ENCODE results near the gene SENP6.
"Not testable (repeated sequence)": the region's sequence is repeated elsewhere in the genome, so short reads cannot be mapped to it uniquely, and the experiment has no call there.

SENP6 gene

DNA sequence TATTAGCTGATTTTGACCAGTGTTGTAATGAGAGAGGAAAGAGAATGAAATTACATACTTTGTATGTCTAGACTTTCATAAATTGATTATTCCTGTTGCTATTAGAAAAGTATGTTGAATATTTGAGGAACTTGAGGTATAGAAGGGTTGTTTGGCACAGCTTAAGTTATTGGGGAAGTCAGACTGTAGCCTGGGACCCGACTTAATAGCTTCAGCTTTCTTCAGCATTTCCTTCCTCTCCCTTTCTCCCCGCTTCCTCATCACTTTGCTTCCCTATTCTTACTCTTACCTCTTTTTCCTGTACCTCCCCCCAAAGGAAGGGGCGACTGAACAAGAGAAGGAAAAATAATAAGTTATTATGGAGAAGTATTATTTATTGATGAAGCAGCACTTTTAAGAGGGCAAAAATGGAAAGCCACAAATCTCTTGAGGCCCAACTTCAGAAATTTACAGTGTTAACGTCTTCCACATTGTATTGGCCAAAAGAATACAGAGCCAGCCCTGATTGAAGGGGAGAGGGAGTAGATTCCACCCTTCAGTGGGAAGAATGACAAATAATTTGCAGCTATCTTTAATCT is 7.4 kb downstream of the SENP6 start:
- no peak for DNase-seq

DNA sequence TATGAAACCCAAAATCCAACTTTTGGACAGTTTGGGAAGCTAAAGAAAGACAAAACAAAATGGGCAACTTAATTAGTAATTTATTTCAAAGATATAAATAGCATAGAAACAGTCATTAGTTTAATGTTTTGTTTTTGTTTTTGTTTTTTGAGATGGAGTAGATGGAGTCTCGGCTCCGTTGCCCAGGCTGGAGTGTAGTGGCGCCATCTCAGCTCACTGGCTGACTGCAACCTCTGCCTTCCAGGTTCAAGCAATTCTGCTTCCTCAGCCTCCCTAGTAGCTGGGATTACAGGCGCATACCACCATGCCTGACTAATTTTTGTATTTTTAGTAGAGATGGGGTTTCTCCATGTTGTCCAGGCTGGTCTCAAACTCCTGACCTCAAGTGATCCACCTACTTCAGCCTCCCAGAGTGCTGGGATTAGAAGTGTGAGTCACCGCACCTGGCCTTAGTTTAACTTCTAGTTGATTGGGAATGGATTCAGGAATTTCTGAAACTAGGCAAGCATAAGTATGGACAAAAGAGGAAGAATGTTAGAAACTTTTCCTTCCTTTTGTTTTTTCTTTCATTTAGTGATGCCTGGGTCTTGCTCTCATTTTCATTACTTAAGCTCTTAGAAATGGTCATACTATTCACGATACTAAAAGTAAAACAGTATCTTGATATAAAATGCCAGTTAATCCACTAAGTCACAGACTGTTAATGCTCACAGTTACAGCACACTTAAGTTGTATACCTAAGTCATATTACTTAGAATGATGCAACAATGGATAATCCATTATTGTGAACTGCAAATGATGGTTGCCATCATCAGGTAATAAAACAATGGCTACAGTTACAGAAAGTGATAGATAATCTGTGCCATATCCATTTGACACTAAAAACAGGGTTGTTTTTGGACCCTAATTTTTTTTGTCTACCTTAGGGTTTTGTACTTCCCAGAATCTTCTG is 8.2 kb downstream of the SENP6 start:
- DNase-seq, result no peak

GRCh38 chr6:75611011-75611701 is 9.5 kb downstream of the SENP6 start:
- DNase-seq, result no peak

- no peak for DNase-seq
Observed at GRCh38 chr6:75611702-75612375, 10.2 kb downstream of the SENP6 start.

GRCh38 chr6:75612434-75612833 is 10.8 kb downstream of the SENP6 start:
- no peak for DNase-seq

GRCh38 chr6:75613056-75613501 is 11.4 kb downstream of the SENP6 start:
- no peak for DNase-seq

DNA sequence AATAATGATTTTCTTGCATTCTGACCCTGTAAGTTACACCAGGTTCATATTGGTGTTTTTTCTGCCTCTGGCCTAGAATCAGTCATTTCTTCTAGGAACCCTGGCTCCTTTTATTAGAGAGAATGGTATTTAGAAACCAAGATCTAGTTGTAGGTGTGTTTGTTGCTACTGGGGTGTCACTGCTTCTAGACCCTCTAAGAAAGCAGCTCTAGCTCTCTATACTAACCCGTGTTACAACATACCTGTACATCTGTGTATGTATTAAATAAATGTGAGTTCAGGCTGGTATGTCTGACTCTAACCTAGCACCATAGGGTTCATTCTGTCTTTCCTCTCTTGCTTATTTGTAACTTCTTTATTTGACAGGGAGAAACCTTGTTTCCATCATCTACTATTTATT is 16.8 kb downstream of the SENP6 start:
- DNase-seq, result no peak

DNA sequence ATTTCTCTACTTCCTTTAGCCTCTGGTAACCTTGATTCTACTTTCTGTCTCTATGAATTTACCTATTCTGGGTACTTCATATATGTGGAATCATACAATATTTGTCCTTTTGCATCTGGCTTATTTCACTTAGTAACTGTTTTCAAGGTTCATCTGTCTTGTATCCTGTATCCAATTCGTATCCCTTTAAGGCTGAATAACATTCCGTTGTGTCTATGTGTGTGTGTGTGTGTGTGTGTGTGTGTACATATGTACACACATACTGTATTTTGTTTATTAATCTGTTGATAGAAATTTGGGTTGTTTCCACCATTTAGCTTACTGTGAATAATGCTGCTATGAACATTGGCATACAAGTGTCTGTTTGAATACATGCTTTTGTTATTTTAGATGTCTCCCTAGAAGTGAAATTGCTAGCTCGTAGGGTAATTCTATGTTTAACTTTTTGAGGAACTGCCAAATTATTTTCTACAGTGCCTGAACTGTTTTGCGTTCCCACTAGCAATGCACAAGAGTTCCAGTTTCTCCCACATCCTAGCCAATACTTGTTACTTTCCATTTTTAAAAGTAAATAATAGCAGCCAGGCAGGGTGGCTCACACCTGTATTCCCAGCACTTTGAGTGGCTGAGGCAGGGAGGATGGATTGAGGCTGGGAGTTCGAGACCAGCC is 17.7 kb downstream of the SENP6 start:
- no peak for DNase-seq

GRCh38 chr6:75620381-75621304 is 19.0 kb downstream of the SENP6 start:
- DNase-seq, result no peak

DNA sequence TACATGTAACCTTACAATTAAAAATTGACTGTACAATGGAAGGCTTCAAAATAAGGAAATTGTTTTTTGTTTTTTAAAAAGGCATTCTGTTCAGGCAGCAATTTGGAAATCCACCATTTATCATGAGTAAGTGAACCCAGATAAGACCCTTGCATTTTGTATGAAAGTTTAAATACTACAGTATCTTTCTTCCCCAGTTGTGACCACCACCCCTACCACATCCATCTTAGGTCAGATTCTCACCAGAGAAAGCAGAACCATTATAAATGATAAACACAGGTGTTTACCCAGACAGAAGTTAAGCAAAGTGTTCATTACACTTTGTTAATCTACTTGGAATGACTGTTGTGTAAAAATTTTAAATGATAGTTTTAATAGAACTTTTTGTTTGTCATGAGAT is 20.2 kb downstream of the SENP6 start:
- DNase-seq, result no peak

- DNase-seq, result no peak
Observed at GRCh38 chr6:75623491-75623890, 21.8 kb downstream of the SENP6 start.

GRCh38 chr6:75624335-75624734 is 22.7 kb downstream of the SENP6 start:
- no peak for DNase-seq

DNA sequence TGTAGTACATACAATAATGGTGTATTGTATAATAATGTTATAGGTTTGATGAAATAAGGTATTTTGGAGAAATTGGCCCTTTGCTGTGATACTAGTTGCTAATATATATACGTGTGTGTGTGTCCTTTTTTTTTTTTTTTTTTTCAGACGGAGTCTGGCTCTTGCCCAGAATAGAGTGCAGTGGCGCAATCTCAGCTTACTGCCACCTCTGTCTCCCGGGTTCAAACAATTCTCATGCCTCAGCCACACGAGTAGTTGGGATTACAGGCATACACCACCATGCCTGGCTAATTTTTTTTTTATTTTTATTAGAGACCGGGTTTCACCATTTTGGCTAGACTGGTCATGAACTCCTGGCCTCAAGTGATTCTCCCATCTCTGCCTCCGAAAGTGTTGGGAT is 23.3 kb downstream of the SENP6 start:
- no peak for DNase-seq

DNA sequence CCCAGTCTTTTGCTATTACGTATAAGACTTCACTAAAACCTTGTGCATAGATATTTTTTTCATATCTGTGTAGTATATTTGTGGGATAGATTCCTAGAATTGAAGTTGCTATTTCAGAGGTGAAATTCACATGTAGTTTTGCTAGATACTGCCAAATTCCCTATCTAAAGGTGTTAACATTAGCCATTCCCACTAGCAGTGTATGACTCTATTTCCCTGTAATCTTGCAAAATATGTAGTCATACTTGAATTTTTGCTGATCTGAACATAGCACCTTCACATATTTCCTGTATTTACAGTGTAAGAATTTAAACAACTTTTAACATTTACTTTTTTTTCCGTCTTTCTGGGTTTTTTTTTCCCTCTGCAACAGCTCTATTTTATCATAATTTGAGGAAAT is 24.9 kb downstream of the SENP6 start:
- no peak for DNase-seq

DNA sequence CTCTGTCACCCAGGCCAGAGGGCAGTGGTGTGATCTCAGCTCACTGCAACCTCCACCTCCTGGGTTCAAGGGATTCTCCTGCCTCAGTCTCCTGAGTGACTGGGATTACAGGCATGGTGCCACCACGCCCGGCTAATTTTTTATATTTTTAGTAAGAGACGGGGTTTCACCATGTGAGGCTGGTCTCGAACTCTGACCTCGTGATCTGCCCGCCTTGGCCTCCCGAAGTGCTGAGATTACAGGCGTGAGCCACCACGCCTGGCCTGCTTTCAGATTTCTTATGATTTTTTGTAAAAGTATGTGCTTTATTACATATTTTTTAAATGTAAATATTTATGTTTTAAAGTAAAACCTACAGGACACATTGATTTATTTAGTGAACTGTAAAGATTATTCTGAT is 26.0 kb downstream of the SENP6 start:
- not testable (repeated sequence) for DNase-seq

DNA sequence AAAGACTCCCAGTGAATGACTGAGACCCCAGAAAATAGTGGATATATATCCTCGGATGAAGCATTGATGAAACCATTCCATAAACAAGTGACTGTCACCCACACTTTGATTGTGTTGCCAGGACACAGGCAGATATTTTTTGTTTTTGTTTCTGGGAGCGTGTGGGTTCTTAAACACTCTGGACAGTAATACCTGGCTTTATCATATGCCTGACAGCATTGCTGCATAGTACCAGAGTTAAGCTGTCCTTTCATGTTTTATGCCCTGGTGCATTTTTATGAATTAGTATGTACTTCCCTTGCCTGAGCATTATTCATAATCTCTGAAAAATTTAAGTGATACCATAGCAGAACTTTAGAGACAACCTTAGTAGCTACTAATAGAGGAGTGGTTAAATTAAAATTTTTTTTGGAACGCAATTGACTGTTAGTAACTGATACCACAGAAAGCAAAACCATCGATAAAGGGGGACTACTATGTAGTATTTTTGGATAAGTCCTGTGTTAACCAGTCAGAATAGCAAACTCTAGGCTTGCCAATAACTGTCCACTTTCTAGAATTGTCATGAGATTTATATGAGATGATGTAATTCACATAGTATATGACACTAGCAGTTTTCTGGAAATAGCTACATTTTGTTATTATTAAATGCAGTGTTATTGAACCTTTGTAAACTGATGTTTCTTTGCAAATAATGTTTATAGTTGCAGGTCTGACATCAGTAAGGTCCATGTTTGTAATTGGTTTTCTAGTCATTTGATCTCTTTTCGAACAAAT is 30.4 kb downstream of the SENP6 start:
- DNase-seq, result no peak

GRCh38 chr6:75633045-75633444 is 31.4 kb downstream of the SENP6 start:
- DNase-seq, result no peak

GRCh38 chr6:75642311-75642710 is 40.6 kb downstream of the SENP6 start:
- DNase-seq, result no peak

- DNase-seq, result no peak
Observed at GRCh38 chr6:75643173-75643572, 41.5 kb downstream of the SENP6 start.

- no peak for DNase-seq
Observed at GRCh38 chr6:75656479-75656878, 54.8 kb downstream of the SENP6 start.

Data from C1 segment of cervical spinal cord (tissue), 14 donors.